Activated naive CD8-positive, alpha-beta T cell treated with anti-CD3 and anti-CD28 coated beads, Interleukin-2, amount 50 U/mL, for 24 hours (primary cell): Measurements from ENCODE around the gene DHX57.

Experiments used
- ATAC-seq: fragments of 150-1000 bp; cut with Tn5 transposase; one replicate; pipeline ENCODE4 v1.10.0; 2021
- DNase-seq: peaks from one replicate; pipeline ENCODE4 v3.0.0; 2021
- H3K27ac Mint-ChIP-seq: one replicate; pipeline ENCODE4 v1.8.0; 2021; ENCODE audit warnings: mild to moderate bottlenecking, mixed read lengths
- H3K27me3 Mint-ChIP-seq: one replicate; pipeline ENCODE4 v1.8.0; 2021; ENCODE audit warnings: mixed read lengths
- H3K36me3 Mint-ChIP-seq: one replicate; pipeline ENCODE4 v1.8.0; 2021; ENCODE audit warnings: low read depth, mixed read lengths
- H3K4me1 Mint-ChIP-seq: one replicate; pipeline ENCODE4 v1.8.0; 2021; ENCODE audit warnings: mixed read lengths
- H3K4me3 Mint-ChIP-seq: one replicate; pipeline ENCODE4 v1.8.0; 2021; ENCODE audit warnings: mild to moderate bottlenecking, moderate library complexity, mixed read lengths
- H3K9me3 Mint-ChIP-seq: one replicate; pipeline ENCODE4 v1.8.0; 2021; ENCODE audit warnings: mixed read lengths

Gene DHX57

DNA sequence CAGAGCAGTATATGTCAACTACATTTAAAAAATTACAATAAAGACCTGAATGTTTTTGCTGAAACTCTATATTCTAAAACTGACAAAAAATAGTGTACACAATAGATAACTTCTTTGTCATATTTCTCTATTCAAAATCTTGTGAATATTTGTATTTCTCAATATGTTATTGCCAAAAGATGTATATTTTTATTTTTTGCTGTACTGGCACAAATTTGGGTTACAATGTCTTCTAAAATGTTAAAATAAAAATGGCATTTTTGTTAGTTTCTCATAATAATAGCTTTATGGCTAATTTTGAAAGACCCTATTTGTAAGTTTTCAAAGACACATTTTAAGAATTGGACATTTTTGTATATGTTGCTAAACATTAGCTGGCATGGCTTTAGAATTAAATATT lies 13.3 kb upstream of the DHX57 start:
- DNase-seq (no peak), ATAC-seq (no peak)
- no peaks in the 10 kb centered on the region for H3K36me3 Mint-ChIP-seq
- no peaks in the 10 kb centered on the region for H3K9me3 Mint-ChIP-seq
- H3K27ac Mint-ChIP-seq: no peak overlapping the region
- no peaks in the 10 kb centered on the region for H3K27me3 Mint-ChIP-seq
- no peak overlapping the region for H3K4me3 Mint-ChIP-seq
- H3K4me1 Mint-ChIP-seq: peaks cover 2% of the 10 kb centered on the region

- peaks cover 2% of the 10 kb centered on the region for H3K4me1 Mint-ChIP-seq
- H3K27me3 Mint-ChIP-seq: no peaks in the 10 kb centered on the region
These were observed 12.3 kb upstream of the DHX57 start for GRCh38 chr2:38887902-38888554.

DNA sequence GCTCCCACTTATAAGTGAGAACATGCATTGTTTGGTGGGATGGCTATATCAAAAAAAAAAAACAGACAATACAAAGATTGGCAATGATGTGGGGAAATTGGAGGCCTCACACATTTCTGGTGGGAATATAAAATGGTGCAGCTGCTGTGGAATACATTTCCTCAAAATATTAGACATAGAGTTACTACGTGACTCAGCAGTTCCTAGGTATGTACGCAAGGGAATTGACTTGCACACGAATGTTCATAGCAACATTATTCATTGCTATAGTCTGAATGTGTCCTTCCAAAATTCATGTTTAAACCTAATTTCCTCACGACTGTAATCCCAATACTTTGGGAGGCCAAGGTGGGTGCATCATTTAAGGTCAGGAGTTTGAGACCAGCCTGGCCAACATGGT lies 11.6 kb upstream of the DHX57 start:
- H3K27me3 Mint-ChIP-seq: no peaks in the 10 kb centered on the region
- no peaks in the 10 kb centered on the region for H3K4me1 Mint-ChIP-seq
- H3K9me3 Mint-ChIP-seq: no peaks in the 10 kb centered on the region
- DNase-seq (no peak), ATAC-seq (no peak)
- H3K36me3 Mint-ChIP-seq: no peaks in the 10 kb centered on the region
- H3K4me3 Mint-ChIP-seq: no peak overlapping the region
- H3K27ac Mint-ChIP-seq: no peak overlapping the region

More at GRCh38 chr2:38887902-38888554, 12.3 kb upstream of the DHX57 start:
- ATAC-seq (no peak), DNase-seq (no peak)
- Mint-ChIP-seq H3K4me3 (no peak overlapping the region), H3K36me3 (no peaks in the 10 kb centered on the region), H3K27ac (no peak overlapping the region), H3K9me3 (no peaks in the 10 kb centered on the region)

DNA sequence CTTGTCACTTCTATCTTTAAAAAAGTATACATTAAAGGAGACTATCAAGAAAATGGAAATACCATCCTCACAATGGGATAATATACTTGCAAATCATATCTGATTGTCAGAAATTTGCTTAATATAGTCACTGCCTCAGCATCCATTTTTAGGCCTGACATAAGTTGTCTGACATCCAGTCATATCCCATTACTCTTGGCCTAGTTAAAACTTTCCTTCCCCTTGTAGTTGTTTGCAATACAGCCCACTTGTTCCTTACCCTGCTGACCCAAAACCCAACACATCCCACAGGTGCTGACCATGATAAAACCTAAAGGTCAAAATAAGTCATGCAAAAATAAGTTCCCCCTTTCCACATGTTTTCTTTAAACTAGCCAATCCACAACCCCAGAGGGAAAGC lies 10.3 kb upstream of the DHX57 start:
- H3K27me3 Mint-ChIP-seq: no peaks in the 10 kb centered on the region
- H3K27ac Mint-ChIP-seq: no peak overlapping the region
- ATAC-seq (no peak), DNase-seq (no peak)
- no peaks in the 10 kb centered on the region for H3K9me3 Mint-ChIP-seq
- no peaks in the 10 kb centered on the region for H3K36me3 Mint-ChIP-seq
- no peaks in the 10 kb centered on the region for H3K4me1 Mint-ChIP-seq
- H3K4me3 Mint-ChIP-seq: no peak overlapping the region

- peaks cover 28% of the 10 kb centered on the region for H3K4me1 Mint-ChIP-seq
- ATAC-seq: no peak
- peaks cover 7% of the 10 kb centered on the region for H3K9me3 Mint-ChIP-seq
- H3K27ac Mint-ChIP-seq: peak overlapping the region; percentile 85
- DNase-seq: no peak
- no peaks in the 10 kb centered on the region for H3K27me3 Mint-ChIP-seq
- peak overlapping the region; percentile 99 for H3K4me3 Mint-ChIP-seq
- peaks cover 16% of the 10 kb centered on the region for H3K36me3 Mint-ChIP-seq
These were observed 673 bp upstream of the DHX57 start for GRCh38 chr2:38876407-38876806.

DNA sequence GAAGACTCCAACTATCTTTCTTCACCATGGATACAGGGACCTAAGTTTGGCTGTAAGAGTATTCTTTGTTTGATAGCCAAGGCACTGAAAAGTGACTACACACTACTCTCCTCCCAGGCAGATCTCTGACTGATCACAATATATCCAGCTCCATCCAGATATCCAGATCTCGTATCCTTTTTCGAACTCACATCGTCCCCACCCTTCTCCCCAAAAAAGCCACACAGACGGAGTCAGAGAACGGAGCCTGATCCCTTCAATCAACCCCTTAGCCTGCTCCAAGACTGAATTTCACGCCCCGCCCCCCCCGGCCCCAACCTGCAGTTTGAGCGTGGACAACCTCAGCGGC lies 533 bp downstream of the DHX57 start:
- H3K27ac Mint-ChIP-seq: peak overlapping the region; percentile 85
- H3K4me3 Mint-ChIP-seq: peak overlapping the region; percentile 99
- no peak for DNase-seq
- no peak for ATAC-seq
- peaks cover 11% of the 10 kb centered on the region for H3K9me3 Mint-ChIP-seq
- H3K27me3 Mint-ChIP-seq: no peaks in the 10 kb centered on the region
- H3K36me3 Mint-ChIP-seq: peaks cover 19% of the 10 kb centered on the region
- H3K4me1 Mint-ChIP-seq: peaks cover 28% of the 10 kb centered on the region

- ATAC-seq (no peak), DNase-seq (no peak)
- Mint-ChIP-seq H3K4me3 (no peak overlapping the region), H3K9me3 (peaks cover 19% of the 10 kb centered on the region), H3K4me1 (peaks cover 28% of the 10 kb centered on the region), H3K36me3 (peaks cover 24% of the 10 kb centered on the region), H3K27me3 (no peaks in the 10 kb centered on the region), H3K27ac (no peak overlapping the region)
These were observed 2.0 kb downstream of the DHX57 start for GRCh38 chr2:38873763-38874162.

DNA sequence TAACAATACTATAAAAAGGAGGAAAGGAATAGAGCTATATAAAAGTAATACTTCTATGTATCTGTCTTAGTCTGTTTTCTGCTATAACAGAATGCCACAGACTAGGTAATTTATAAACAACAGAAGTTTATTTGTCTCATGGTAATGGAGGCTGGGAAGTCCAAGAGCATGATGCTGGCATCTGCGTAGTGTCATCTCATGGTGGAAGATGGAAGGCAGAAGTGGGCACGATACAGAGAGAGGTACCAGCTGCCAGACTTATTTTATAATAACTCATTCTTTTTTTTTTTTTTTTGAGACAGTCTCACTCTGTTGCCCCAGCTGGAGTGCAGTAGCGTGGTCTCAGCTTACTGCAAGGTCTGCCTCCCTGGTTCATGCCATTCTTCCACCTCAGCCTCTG lies 4.3 kb downstream of the DHX57 start:
- no peak overlapping the region for H3K27ac Mint-ChIP-seq
- H3K4me1 Mint-ChIP-seq: peaks cover 25% of the 10 kb centered on the region
- H3K27me3 Mint-ChIP-seq: no peaks in the 10 kb centered on the region
- ATAC-seq (no peak), DNase-seq (no peak)
- H3K4me3 Mint-ChIP-seq: no peak overlapping the region
- H3K9me3 Mint-ChIP-seq: peaks cover 19% of the 10 kb centered on the region
- peaks cover 28% of the 10 kb centered on the region for H3K36me3 Mint-ChIP-seq

GRCh38 chr2:38866773-38867443 lies 8.8 kb downstream of the DHX57 start:
- no peak for ATAC-seq
- no peak overlapping the region for H3K27ac Mint-ChIP-seq
- DNase-seq: no peak
- H3K4me3 Mint-ChIP-seq: no peak overlapping the region
- no peaks in the 10 kb centered on the region for H3K27me3 Mint-ChIP-seq
- peaks cover 14% of the 10 kb centered on the region for H3K9me3 Mint-ChIP-seq
- H3K36me3 Mint-ChIP-seq: peaks cover 30% of the 10 kb centered on the region
- no peaks in the 10 kb centered on the region for H3K4me1 Mint-ChIP-seq

- H3K4me1 Mint-ChIP-seq: no peaks in the 10 kb centered on the region
- H3K36me3 Mint-ChIP-seq: peaks cover 41% of the 10 kb centered on the region
- no peaks in the 10 kb centered on the region for H3K27me3 Mint-ChIP-seq
- no peaks in the 10 kb centered on the region for H3K9me3 Mint-ChIP-seq
- DNase-seq (no peak), ATAC-seq (no peak)
- no peak overlapping the region for H3K4me3 Mint-ChIP-seq
- no peak overlapping the region for H3K27ac Mint-ChIP-seq
These were observed 12.6 kb downstream of the DHX57 start for GRCh38 chr2:38863061-38863695.

- Mint-ChIP-seq H3K27me3 (no peaks in the 10 kb centered on the region), H3K4me1 (no peaks in the 10 kb centered on the region), H3K36me3 (peaks cover 44% of the 10 kb centered on the region), H3K9me3 (no peaks in the 10 kb centered on the region), H3K4me3 (no peak overlapping the region), H3K27ac (no peak overlapping the region)
- no peak for ATAC-seq
- DNase-seq: no peak
These were observed 13.3 kb downstream of the DHX57 start for GRCh38 chr2:38862476-38862875.

- Mint-ChIP-seq H3K27me3 (no peaks in the 10 kb centered on the region), H3K9me3 (no peaks in the 10 kb centered on the region), H3K27ac (no peak overlapping the region), H3K4me1 (no peaks in the 10 kb centered on the region), H3K36me3 (peaks cover 45% of the 10 kb centered on the region), H3K4me3 (no peak overlapping the region)
- no peak for ATAC-seq
- no peak for DNase-seq
These were observed 19.6 kb downstream of the DHX57 start for GRCh38 chr2:38856165-38856564.

GRCh38 chr2:38850045-38850444 lies 25.7 kb downstream of the DHX57 start:
- Mint-ChIP-seq H3K4me3 (no peak overlapping the region), H3K36me3 (peaks cover 33% of the 10 kb centered on the region), H3K4me1 (no peaks in the 10 kb centered on the region), H3K27ac (no peak overlapping the region), H3K27me3 (no peaks in the 10 kb centered on the region), H3K9me3 (no peaks in the 10 kb centered on the region)
- DNase-seq (no peak), ATAC-seq (no peak)

DNA sequence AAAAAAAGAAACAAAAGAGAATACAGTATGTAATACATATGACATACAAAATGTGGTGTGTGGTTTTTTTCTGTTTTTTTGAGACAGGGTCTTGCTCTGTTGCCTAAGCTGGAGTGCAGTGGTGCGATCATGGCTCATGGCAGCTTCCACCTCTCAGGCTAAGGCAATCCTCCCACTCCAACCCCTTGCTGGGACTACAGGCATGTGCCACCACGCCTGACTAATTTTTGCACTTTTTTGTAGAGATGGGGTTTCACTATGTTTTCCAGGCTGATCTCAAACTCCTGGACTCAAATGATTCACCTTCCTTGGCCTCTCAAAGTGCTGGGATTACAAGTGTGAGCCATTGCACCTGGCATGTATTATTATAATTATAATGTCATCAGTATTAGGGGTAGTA lies 38.9 kb downstream of the DHX57 start:
- ATAC-seq: no peak
- peaks cover 19% of the 10 kb centered on the region for H3K36me3 Mint-ChIP-seq
- no peak overlapping the region for H3K4me3 Mint-ChIP-seq
- no peaks in the 10 kb centered on the region for H3K27me3 Mint-ChIP-seq
- no peaks in the 10 kb centered on the region for H3K9me3 Mint-ChIP-seq
- H3K27ac Mint-ChIP-seq: no peak overlapping the region
- DNase-seq: no peak
- H3K4me1 Mint-ChIP-seq: peaks cover 3% of the 10 kb centered on the region

DNA sequence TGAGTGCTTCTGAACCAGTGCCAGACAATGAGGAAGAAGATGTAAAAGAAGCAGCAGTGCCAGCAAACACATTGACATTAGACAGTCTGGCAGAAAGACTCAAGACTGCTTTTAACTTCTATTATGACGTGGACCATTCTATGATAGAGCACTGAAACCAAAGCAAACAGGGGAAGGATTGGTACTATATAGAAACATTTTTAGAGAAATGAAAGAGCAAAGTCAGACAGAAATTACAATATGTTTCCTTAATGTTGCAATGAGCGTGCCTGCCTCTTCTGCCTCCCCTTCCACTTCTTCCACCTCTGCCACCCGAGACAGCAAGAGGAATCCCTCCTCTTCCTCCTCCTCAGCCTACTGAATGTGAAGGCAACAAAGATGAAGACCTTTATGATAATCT lies 39.7 kb downstream of the DHX57 start:
- Mint-ChIP-seq H3K4me1 (peaks cover 3% of the 10 kb centered on the region), H3K27me3 (no peaks in the 10 kb centered on the region), H3K4me3 (no peak overlapping the region), H3K36me3 (peaks cover 13% of the 10 kb centered on the region), H3K9me3 (no peaks in the 10 kb centered on the region), H3K27ac (peak overlapping the region; percentile 23)
- no peak for DNase-seq
- peak; percentile 54 for ATAC-seq
